Measurements from ENCODE around the gene DNAJC4. TPM values are rescaled to one million over a fixed set of nuclear protein-coding genes. Genes with fewer than 3 reads are reported as not detected.
A peak's percentile ranks its signal among the peaks of the same experiment; 100 is the strongest.

Gene DNAJC4
- total and polyA plus RNA-seq, 2 of the 8 experiments (the other 6 are each of a cell fraction or from before 2014, with no cell fraction given): 14.6 to 31.0 TPM

- no peak for TF ChIP-seq CBX5 (IDR thresholded peaks at IDR 0.05; ENCODE audit: low read depth, low read length)
- peak; percentile 4; the same call in 1 of the 2 replicates for TF ChIP-seq POLR2AphosphoS5 (IDR thresholded peaks at IDR 0.05; ENCODE audit: low read depth, low read length)
- no peak for TF ChIP-seq EP300 (IDR thresholded peaks at IDR 0.05; ENCODE audit: borderline replicate concordance in 1 of 2, low read depth in 2 of 2, low read length in 2 of 2)
- peak; percentile 40 for TF ChIP-seq PHF8 (conservative IDR thresholded peaks at IDR 0.05; ENCODE audit: low read depth, low read length)
- peak; percentile 40; the same call in 1 of the 2 replicates for TF ChIP-seq TEAD4 (IDR thresholded peaks at IDR 0.05; ENCODE audit: low read depth, low read length)
- no peak; the same call in 1 of the 2 replicates for TF ChIP-seq SP4 (IDR thresholded peaks at IDR 0.05; ENCODE audit: low read length)
- no peak for TF ChIP-seq CHD7 (IDR thresholded peaks at IDR 0.05; ENCODE audit: insufficient replicate concordance, low read length)
- TF ChIP-seq HDAC6 (IDR thresholded peaks at IDR 0.05; ENCODE audit: low read depth, low read length): no peak
- no peak for TF ChIP-seq ASH2L (IDR thresholded peaks at IDR 0.05; ENCODE audit: low read length)
- 0 out of 2 replicates have a peak, but pooled peaks have one; percentile 43 for TF ChIP-seq TAF1 (IDR thresholded peaks at IDR 0.05; ENCODE audit: low read depth, low read length)
These were observed 11.4 kb downstream of the DNAJC4 start (continued) for GRCh38 chr11:64241491-64242374.

All from H1 (cell line).